HG03280 (cell line): ENCODE measurements around the gene DGKB.

Experiments
- ATAC-seq: cut with Tn5 transposase; IDR thresholded peaks from one replicate; pipeline ENCODE4 v1.9.1; 2021; ENCODE audit warnings: mild to moderate bottlenecking, moderate library complexity; ENCODE audit not compliant: unreplicated experiment

Gene DGKB

GRCh38 chr7:14825912-14826311, 76.6 kb downstream of the DGKB start:
- ATAC-seq, result no peak

- no peak for ATAC-seq
Measured at GRCh38 chr7:14822481-14822854, 80.1 kb downstream of the DGKB start.

GRCh38 chr7:14821757-14822480, 80.6 kb downstream of the DGKB start:
- ATAC-seq, result no peak

GRCh38 chr7:14818871-14819270, 83.7 kb downstream of the DGKB start:
- ATAC-seq, result no peak

GRCh38 chr7:14817829-14818614, 84.5 kb downstream of the DGKB start:
- no peak for ATAC-seq

GRCh38 chr7:14807507-14807906, 95.0 kb downstream of the DGKB start:
- no peak for ATAC-seq

- ATAC-seq, result no peak
Measured at GRCh38 chr7:14806891-14807290, 95.7 kb downstream of the DGKB start.

- ATAC-seq, result no peak
Measured at GRCh38 chr7:14805105-14805719, 97.3 kb downstream of the DGKB start.

- ATAC-seq, result no peak
Measured at GRCh38 chr7:14800664-14801063, 101.9 kb downstream of the DGKB start.

GRCh38 chr7:14793151-14793550, 109.4 kb downstream of the DGKB start:
- ATAC-seq, result no peak

GRCh38 chr7:14787551-14787950, 115.0 kb downstream of the DGKB start:
- no peak for ATAC-seq

- ATAC-seq, result no peak
Measured at GRCh38 chr7:14786314-14786895, 116.1 kb downstream of the DGKB start.

GRCh38 chr7:14777806-14778205, 124.7 kb downstream of the DGKB start:
- ATAC-seq, result no peak

GRCh38 chr7:14776266-14776665, 126.3 kb downstream of the DGKB start:
- ATAC-seq, result no peak

- ATAC-seq, result no peak
Measured at GRCh38 chr7:14773729-14774271, 128.8 kb downstream of the DGKB start.

GRCh38 chr7:14770614-14771013, 131.9 kb downstream of the DGKB start:
- no peak for ATAC-seq

GRCh38 chr7:14769261-14769660, 133.3 kb downstream of the DGKB start:
- ATAC-seq, result no peak

GRCh38 chr7:14767716-14768425, 134.7 kb downstream of the DGKB start:
- ATAC-seq, result no peak

GRCh38 chr7:14766747-14767146, 135.8 kb downstream of the DGKB start:
- ATAC-seq, result no peak

- ATAC-seq, result no peak
Measured at GRCh38 chr7:14765731-14766130, 136.8 kb downstream of the DGKB start.

GRCh38 chr7:14762561-14762960, 140.0 kb downstream of the DGKB start:
- no peak for ATAC-seq
